ENCODE results near the gene PLXNA2. TPM values are rescaled to one million over a fixed set of nuclear protein-coding genes. Genes with fewer than 3 reads are reported as not detected.

PLXNA2 gene
- polyA plus RNA-seq, 2 of the 4 experiments (the other 2 are of a cell fraction), result 0.36 to 0.87 TPM

DNA sequence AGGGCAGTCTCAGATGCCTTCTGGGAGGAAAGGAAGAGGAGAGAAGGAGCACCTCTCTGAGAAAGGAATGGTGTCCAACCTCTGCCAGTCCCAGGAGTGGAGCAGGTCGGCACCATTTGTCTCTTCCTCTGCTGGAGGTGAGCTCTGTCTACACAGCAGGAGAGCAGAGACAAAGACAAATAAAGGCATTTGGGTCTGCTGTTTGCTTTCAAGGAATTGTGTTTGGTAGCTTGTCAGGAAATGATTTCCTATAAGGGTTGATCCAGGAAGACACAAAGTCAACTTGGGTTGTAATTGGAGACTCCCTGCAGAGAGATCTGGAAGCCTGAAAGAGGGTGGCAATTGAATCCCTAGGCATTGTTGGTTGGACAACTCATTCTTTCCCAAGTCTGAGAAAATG lies 34.5 kb upstream of the PLXNA2 start:
- ChIA-PET CTCF (interaction anchor here (1.4 to 1.6 kb wide), 2 partner anchors 12 to 18 kb away, joined by 3 to 4 read pairs; no protein-coding TSS in a partner anchor), POLR2A (no interaction called here)
- TF ChIP-seq FOSB (CRISPR knock-in tag; IDR thresholded peaks at IDR 0.05), result no peak
- TF ChIP-seq ZFP36 (IDR thresholded peaks at IDR 0.05; ENCODE audit: borderline replicate concordance, partially characterized antibody), result no peak
- no peak for TF ChIP-seq MYC (IDR thresholded peaks at IDR 0.05; ENCODE audit: borderline replicate concordance, low read length)
- TF ChIP-seq, protein P1, sequence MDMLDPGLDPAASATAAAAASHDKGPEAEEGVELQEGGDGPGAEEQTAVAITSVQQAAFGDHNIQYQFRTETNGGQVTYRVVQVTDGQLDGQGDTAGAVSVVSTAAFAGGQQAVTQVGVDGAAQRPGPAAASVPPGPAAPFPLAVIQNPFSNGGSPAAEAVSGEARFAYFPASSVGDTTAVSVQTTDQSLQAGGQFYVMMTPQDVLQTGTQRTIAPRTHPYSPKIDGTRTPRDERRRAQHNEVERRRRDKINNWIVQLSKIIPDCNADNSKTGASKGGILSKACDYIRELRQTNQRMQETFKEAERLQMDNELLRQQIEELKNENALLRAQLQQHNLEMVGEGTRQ (IDR thresholded peaks at IDR 0.05), result no peak
- TF ChIP-seq FOSL2 (IDR thresholded peaks at IDR 0.05), result no peak
- TF ChIP-seq FOSL2 (CRISPR knock-in tag; IDR thresholded peaks at IDR 0.05), result no peak
- no peaks in the 10 kb centered on the region for H3K9me3 ChIP-seq
- H3K4me1 ChIP-seq, result no peaks in the 10 kb centered on the region
- no peak for DNase-seq (ENCODE audit: low read depth in 1 of 2, low spot score in 1 of 2)
- 0% methylated on average over 1 of the region's 1 CpG for WGBS (ENCODE audit: missing lambda C conversion rate)
- no peak for ATAC-seq
- no peak for FAIRE-seq
- no peak overlapping the region for H3K4me2 ChIP-seq
- H3K4me3 ChIP-seq, result no peak overlapping the region
- no peak overlapping the region for H3K27ac ChIP-seq

DNA sequence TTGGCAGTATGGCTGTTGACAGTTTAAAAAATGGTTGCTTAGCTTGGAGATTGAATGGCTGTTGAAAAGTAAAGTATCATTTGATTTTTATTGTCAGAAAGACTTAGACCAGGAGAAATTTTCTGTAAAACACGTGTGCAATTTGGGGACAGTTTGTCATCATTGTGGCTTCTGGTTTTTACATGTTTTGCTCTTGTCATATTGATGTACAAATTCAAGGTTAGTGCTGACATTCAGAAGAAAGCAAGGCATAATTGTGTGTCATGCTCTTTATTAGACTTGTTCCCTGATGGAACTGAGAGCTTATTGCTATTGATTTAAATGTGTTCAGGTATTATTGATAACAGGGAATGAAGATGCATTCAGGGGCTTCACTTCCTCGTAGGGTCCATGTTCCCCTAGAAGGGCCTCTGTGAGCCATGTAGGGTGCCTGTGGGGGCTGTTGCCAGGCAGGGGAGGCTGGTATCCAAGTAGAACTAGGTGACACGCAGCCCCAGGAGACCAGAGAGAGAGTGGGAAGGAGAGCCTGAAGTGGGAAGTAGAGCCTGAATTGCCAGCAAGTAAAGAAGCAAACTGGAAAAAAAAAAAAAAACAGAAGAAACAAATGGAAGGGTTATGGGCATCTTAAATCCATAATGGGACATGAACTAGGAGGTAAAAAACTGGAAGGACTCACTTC lies 32.7 kb upstream of the PLXNA2 start:
- WGBS (ENCODE audit: missing lambda C conversion rate), result 0% methylated on average over 3 of the region's 3 CpGs
- Histone ChIP-seq H3K4me2 (no peak overlapping the region), H3K4me3 (no peak overlapping the region), H3K9me3 (no peaks in the 10 kb centered on the region), H3K27ac (no peak overlapping the region), H3K4me1 (no peaks in the 10 kb centered on the region)
- TF ChIP-seq FOXS1 (CRISPR knock-in tag; IDR thresholded peaks at IDR 0.05) (no peak), SREBF2 (IDR thresholded peaks at IDR 0.05) (no peak), ESRRA (IDR thresholded peaks at IDR 0.05; ENCODE audit: borderline replicate concordance, low read length) (no peak), POLR2A (IDR thresholded peaks at IDR 0.05; ENCODE audit: low read length) (no peak), JUN (IDR thresholded peaks at IDR 0.05) (no peak), NR3C1 (IDR thresholded peaks at IDR 0.05) (no peak), HEYL (CRISPR knock-in tag; IDR thresholded peaks at IDR 0.05) (no peak), RAD21 (conservative IDR thresholded peaks at IDR 0.05 in 1 of 2, IDR thresholded peaks at IDR 0.05 in 1 of 2) (no peak), HDAC2 (IDR thresholded peaks at IDR 0.05) (no peak), KDM1A (IDR thresholded peaks at IDR 0.05; ENCODE audit: low read depth) (no peak), FOSL2 (IDR thresholded peaks at IDR 0.05) (no peak), FOSL2 (CRISPR knock-in tag; IDR thresholded peaks at IDR 0.05) (no peak)
- TF ChIP-seq, protein P2, sequence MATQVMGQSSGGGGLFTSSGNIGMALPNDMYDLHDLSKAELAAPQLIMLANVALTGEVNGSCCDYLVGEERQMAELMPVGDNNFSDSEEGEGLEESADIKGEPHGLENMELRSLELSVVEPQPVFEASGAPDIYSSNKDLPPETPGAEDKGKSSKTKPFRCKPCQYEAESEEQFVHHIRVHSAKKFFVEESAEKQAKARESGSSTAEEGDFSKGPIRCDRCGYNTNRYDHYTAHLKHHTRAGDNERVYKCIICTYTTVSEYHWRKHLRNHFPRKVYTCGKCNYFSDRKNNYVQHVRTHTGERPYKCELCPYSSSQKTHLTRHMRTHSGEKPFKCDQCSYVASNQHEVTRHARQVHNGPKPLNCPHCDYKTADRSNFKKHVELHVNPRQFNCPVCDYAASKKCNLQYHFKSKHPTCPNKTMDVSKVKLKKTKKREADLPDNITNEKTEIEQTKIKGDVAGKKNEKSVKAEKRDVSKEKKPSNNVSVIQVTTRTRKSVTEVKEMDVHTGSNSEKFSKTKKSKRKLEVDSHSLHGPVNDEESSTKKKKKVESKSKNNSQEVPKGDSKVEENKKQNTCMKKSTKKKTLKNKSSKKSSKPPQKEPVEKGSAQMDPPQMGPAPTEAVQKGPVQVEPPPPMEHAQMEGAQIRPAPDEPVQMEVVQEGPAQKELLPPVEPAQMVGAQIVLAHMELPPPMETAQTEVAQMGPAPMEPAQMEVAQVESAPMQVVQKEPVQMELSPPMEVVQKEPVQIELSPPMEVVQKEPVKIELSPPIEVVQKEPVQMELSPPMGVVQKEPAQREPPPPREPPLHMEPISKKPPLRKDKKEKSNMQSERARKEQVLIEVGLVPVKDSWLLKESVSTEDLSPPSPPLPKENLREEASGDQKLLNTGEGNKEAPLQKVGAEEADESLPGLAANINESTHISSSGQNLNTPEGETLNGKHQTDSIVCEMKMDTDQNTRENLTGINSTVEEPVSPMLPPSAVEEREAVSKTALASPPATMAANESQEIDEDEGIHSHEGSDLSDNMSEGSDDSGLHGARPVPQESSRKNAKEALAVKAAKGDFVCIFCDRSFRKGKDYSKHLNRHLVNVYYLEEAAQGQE (IDR thresholded peaks at IDR 0.05), result no peak
- TF ChIP-seq, protein P3, sequence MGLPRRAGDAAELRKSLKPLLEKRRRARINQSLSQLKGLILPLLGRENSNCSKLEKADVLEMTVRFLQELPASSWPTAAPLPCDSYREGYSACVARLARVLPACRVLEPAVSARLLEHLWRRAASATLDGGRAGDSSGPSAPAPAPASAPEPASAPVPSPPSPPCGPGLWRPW (IDR thresholded peaks at IDR 0.05), result no peak
- TF ChIP-seq, protein P4, sequence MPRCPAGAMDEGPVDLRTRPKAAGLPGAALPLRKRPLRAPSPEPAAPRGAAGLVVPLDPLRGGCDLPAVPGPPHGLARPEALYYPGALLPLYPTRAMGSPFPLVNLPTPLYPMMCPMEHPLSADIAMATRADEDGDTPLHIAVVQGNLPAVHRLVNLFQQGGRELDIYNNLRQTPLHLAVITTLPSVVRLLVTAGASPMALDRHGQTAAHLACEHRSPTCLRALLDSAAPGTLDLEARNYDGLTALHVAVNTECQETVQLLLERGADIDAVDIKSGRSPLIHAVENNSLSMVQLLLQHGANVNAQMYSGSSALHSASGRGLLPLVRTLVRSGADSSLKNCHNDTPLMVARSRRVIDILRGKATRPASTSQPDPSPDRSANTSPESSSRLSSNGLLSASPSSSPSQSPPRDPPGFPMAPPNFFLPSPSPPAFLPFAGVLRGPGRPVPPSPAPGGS (IDR thresholded peaks at IDR 0.05), result no peak
- TF ChIP-seq, protein P5, sequence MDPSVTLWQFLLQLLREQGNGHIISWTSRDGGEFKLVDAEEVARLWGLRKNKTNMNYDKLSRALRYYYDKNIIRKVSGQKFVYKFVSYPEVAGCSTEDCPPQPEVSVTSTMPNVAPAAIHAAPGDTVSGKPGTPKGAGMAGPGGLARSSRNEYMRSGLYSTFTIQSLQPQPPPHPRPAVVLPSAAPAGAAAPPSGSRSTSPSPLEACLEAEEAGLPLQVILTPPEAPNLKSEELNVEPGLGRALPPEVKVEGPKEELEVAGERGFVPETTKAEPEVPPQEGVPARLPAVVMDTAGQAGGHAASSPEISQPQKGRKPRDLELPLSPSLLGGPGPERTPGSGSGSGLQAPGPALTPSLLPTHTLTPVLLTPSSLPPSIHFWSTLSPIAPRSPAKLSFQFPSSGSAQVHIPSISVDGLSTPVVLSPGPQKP (IDR thresholded peaks at IDR 0.05; ENCODE audit: low read depth, low read length), result no peak
- CTCF ChIA-PET, result no interaction called here
- POLR2A ChIA-PET, result no interaction called here
- ATAC-seq, result no peak
- no peak for FAIRE-seq
- DNase-seq (ENCODE audit: low read depth in 1 of 2, low spot score in 1 of 2), result no peak
